Suppressor macrophage (primary cell): Measurements from ENCODE around the gene HYAL1.
"Not testable (repeated sequence)": the region's sequence is repeated elsewhere in the genome, so short reads cannot be mapped to it uniquely, and the experiment has no call there.

Source experiments
- DNase-seq, 4 experiments: peaks; one replicate each; pipeline ENCODE4 v3.0.0-alpha.2; 2020 to 2022

Gene HYAL1

DNA sequence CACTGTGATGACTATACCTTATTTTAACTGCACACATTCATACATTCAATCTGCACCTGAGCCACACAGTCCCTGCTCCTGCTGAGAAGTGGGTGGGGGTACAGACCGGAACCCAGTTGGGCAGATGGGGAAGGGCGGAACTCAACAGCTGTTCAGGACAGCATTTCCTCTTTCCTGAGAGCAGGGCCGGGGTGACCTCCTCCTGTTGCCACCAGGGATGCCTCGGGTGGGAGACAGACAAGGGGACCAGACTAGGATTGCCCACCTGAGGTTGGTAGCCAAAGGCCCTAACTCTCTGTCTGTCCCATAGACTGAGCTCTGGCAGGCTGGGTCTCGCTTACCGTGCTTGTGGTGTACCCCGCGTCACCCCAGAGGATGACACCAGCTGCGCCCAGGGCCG is 15.2 kb upstream of the HYAL1 start:
- DNase-seq: peak; percentile 24 to 69 (median 56)

- no peak for DNase-seq
Observed at GRCh38 chr3:50318163-50318562, 14.8 kb upstream of the HYAL1 start.

GRCh38 chr3:50317300-50317699 is 13.9 kb upstream of the HYAL1 start:
- no peak for DNase-seq

GRCh38 chr3:50316657-50317242 is 13.4 kb upstream of the HYAL1 start:
- DNase-seq: no peak

DNA sequence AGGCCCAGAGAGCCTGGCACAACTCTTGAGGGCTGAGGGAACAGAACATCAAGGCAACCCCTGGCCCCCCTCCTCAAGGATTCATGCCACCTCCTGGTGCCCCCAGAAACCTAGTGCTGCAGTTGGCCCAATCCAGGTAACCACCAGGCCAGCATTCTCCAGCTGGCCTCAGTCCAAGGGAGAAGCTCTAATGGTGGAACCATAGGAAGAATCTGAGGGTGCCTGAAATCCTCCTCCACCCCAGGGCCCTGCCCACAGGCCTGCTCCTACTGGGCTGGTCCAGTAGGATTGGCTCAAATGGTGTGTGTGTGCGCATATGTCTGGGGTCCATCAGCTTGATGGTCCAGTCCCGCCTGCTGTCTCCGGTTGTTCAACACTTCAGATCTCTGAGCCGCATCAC is 11.4 kb upstream of the HYAL1 start:
- no peak for DNase-seq

- no peak for DNase-seq
Observed at GRCh38 chr3:50314342-50314741, 11.0 kb upstream of the HYAL1 start.

DNA sequence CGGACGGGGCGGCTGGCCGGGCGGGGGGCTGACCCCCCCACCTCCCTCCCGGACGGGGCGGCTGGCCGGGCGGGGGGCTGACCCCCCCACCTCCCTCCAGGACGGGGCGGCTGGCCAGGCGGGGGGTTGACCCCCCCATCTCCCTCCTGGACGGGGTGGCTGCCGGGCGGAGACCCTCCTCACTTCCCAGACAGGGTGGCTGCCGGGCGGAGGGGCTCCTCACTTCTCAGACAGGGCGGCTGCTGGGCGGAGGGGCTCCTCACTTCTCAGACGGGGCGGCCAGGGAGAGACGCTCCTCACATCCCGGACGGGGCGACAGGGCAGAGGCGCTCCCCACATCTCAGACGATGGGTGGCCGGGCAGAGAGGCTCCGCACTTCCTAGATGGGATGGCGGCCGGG is 8.7 kb upstream of the HYAL1 start:
- DNase-seq: not testable (repeated sequence)

DNA sequence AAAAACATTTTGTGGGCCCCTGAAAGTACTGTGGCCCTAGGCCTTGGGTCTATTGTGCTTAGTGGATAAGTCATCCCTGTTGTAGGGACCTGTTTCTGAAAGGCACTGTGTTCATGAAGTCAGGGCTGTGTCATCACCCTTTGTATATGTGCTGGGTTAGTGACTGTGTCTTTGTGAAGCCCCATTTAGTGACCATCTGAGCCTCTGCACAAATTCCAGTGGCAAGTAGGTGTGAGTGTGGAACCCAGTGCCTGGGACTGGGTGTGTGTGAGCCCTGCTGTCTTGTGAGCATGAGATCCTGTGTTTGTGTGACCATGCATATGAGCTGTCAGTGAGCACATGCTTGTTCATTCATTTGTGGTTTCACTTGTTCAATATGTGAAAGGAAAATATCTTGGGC is 1.2 kb upstream of the HYAL1 start:
- no peak for DNase-seq

DNA sequence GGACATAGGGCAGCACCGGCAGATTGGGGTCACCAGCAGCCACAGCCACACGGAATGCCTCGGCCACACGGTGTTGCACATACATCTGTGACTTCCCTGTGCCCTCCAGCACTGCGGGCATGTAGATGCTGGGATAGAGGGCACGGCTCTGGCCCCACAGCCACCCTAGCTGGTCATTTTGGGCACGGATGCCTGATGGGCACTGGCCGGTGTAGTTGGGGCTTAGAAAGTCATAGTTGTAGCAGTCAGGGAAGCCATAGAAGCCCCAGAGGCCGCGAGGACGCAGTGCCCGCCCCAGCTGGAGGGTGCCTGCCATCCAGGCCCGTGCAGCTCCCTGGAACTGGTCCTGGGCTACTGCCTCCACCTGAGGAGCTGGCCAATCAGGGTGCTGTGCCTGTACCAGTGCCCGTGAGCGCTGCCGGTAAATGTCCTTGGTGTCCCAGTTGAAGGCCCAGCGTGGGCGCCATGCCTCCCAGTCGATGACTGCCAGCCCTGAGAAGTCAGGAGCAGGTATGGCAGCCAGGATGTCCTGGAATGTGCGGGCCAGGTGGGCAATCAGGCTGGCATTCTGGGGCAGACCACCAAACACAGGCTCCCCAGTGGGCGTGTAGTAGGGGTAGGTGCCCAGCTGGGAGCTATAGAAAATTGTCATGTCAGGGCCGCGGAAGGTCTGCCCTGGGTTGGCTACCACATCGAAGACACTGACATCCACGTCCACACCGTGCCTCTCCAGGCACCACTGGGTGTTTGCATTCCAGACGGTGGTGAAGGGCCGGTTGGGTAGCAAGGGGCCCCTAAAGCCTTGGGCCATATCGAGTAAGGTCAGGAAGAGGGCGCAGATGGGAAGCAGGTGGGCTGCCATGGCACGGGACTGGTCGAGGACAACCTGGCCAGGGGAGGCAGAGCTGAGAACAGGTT is 1.0 kb downstream of the HYAL1 start:
- DNase-seq: no peak

- no peak for DNase-seq
Observed at GRCh38 chr3:50300681-50301254, 2.6 kb downstream of the HYAL1 start.

- peak; percentile 88 to 94 (median 91) for DNase-seq
Observed at GRCh38 chr3:50299929-50300680, 3.3 kb downstream of the HYAL1 start.

- DNase-seq: no peak
Observed at GRCh38 chr3:50299638-50299928, 3.8 kb downstream of the HYAL1 start.

GRCh38 chr3:50298836-50299637 is 4.3 kb downstream of the HYAL1 start, which contains the start of the genes HYAL3 and NAA80:
Gene HYAL3 (minus strand): TSS chr3:50299405. CDS start chr3:50295602, 3,803 bp downstream.
Gene NAA80 (minus strand): TSS chr3:50299405. CDS start chr3:50297463, 1,942 bp downstream.
- peak; percentile 99 to 100 (median 100) for DNase-seq

- DNase-seq: peak in 2 of 4 experiments; percentile 35 to 48
Observed at GRCh38 chr3:50297896-50298725, 5.3 kb downstream of the HYAL1 start.

DNA sequence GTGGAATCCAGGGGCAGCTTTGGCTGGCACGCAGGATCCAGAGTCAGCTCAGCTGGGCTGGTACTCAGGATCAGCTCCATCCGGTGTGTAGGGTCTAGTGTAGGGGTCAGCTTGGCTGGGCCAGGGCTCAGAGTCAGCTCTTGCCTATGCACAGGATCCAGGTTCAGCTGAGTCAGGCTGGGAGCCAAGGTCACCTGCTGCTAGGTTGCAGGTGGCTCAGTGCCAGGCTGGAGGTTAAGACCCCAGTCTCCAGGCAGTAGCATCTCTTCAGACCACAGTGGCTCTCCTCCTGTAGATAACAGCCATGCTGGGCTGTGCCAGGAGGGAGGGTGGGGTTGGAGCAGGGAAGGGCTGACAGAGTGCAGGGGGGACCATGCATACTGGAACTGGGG is 6.0 kb downstream of the HYAL1 start:
- no peak for DNase-seq

GRCh38 chr3:50296721-50297383 is 6.5 kb downstream of the HYAL1 start:
- no peak for DNase-seq

GRCh38 chr3:50295553-50296431 is 7.6 kb downstream of the HYAL1 start:
- no peak for DNase-seq

DNA sequence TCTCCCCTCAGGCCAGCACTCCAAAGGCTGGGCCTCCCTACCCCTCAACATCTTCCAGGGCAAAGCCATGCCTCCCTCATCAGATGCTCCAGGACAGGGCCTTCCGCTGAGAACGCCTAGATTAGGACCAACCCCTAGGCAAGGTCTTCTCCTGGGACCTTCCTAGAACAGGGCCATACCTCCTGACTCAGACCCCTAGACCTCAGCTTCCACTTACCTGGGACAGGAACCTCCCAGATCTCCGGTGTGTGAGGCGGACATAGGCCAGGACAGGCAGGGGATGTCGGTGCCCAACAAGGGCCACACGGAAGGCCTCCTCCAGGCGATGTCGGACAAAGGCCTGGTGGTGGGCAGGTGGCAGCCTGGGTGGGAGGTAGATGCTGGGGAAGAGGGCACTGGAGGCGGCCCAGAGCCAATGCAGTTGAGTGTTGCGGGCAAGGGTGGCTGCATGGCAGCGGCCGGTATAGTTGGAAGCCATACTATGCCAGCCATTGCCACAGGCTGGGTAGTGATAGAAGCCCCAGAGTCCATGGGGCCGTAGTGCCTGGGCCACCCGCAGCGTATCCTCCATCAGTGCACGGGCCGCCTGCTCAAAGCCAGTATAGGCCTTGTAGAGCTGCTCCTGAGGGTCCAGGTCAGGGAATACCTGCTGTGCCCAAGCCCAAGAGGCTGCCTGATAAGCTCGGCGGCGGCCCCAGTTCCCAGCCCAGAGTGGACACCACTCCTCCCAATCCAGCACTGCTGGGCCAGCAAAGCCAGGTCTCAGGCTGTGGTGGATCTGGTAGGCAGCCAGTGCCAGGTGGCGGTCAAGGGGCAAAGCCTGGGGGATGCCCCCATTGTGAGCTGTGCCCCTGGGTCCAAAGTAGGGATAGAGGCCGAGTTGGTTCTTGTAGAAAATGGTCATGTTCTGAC is 8.6 kb downstream of the HYAL1 start:
- DNase-seq: no peak
